Mesenchymal stem cell (in vitro differentiated cells and primary cell): ENCODE results near the gene SMARCA4. TPM values are rescaled to one million over a fixed set of nuclear protein-coding genes. Genes with fewer than 3 reads are reported as not detected.

Source experiments
- DNase-seq: peaks from one replicate; pipeline ENCODE4 v3.0.0-alpha.2; 2013
- H2AFZ ChIP-seq: one replicate; pipeline ENCODE4 v1.6.1; 2013; ENCODE audit warnings: low read depth, mild to moderate bottlenecking, control low read depth, inconsistent platforms, low read length, moderate library complexity
- H2AK5ac ChIP-seq: 2 replicates; pipeline ENCODE4 v1.6.1; 2013; ENCODE audit warnings: low read length, moderate library complexity, mild to moderate bottlenecking, inconsistent platforms; ENCODE audit not compliant: severe bottlenecking
- H2BK120ac ChIP-seq: one replicate; pipeline ENCODE4 v1.6.1; 2013; ENCODE audit warnings: low read depth, mild to moderate bottlenecking, inconsistent platforms, low read length, moderate library complexity
- H2BK12ac ChIP-seq, 2 experiments: one replicate each; pipeline ENCODE4 v1.6.1; 2013; ENCODE audit warnings: inconsistent platforms in 2 of 2, low read length in 2 of 2, mild to moderate bottlenecking in 2 of 2, moderate library complexity in 2 of 2, control low read depth in 1 of 2
- H2BK15ac ChIP-seq: one replicate; pipeline ENCODE4 v1.6.1; 2013; ENCODE audit warnings: mild to moderate bottlenecking, low read depth, inconsistent platforms; ENCODE audit not compliant: poor library complexity, severe bottlenecking
- H2BK5ac ChIP-seq: 2 replicates; pipeline ENCODE4 v1.6.1; 2013; ENCODE audit warnings: low read depth, mild to moderate bottlenecking, low read length, control low read depth, inconsistent platforms; ENCODE audit not compliant: poor library complexity, severe bottlenecking
- H3K14ac ChIP-seq, 2 experiments: one replicate each; pipeline ENCODE4 v1.6.1; 2013; ENCODE audit warnings: inconsistent platforms in 2 of 2, low read length in 2 of 2, control low read depth in 1 of 2, mild to moderate bottlenecking in 1 of 2, moderate library complexity in 1 of 2
- H3K18ac ChIP-seq, 2 experiments: one replicate each; pipeline ENCODE4 v1.6.1; 2013; ENCODE audit warnings: inconsistent platforms in 2 of 2, low read length in 2 of 2, control low read depth in 1 of 2, low read depth in 1 of 2, mild to moderate bottlenecking in 1 of 2
- H3K23ac ChIP-seq, 2 experiments: one replicate each; pipeline ENCODE4 v1.6.1; 2013; ENCODE audit warnings: inconsistent platforms in 2 of 2, low read length in 2 of 2, mild to moderate bottlenecking in 2 of 2, moderate library complexity in 2 of 2, control low read depth in 1 of 2
- H3K27ac ChIP-seq: 2 replicates; pipeline ENCODE4 v1.5.1; 2013; ENCODE audit warnings: mild to moderate bottlenecking, moderate library complexity, low read length, control low read depth, inconsistent platforms; ENCODE audit not compliant: poor library complexity, severe bottlenecking
- H3K27me3 ChIP-seq, 2 experiments: 2 replicates each; pipeline versions ENCODE4 v1.6.1 to v1.7.0; 2013; ENCODE audit warnings: low read length in 2 of 2, mild to moderate bottlenecking in 2 of 2, moderate library complexity in 2 of 2, control low read depth in 1 of 2, inconsistent platforms in 1 of 2; ENCODE audit not compliant: control insufficient read depth in 1 of 2, insufficient read depth in 1 of 2
- H3K36me3 ChIP-seq, 2 experiments: 2 replicates each; pipeline versions ENCODE4 v1.6.1 to v1.7.0; 2013; ENCODE audit warnings: low read length in 2 of 2, control low read depth in 1 of 2, inconsistent platforms in 1 of 2, low read depth in 1 of 2, mild to moderate bottlenecking in 1 of 2; ENCODE audit not compliant: insufficient read depth in 2 of 2, control insufficient read depth in 1 of 2
- H3K4ac ChIP-seq, 2 experiments: one replicate each; pipeline ENCODE4 v1.6.1; 2013; ENCODE audit warnings: inconsistent platforms in 2 of 2, low read length in 2 of 2, mild to moderate bottlenecking in 2 of 2, moderate library complexity in 2 of 2, control low read depth in 1 of 2, low read depth in 1 of 2
- H3K4me1 ChIP-seq: 2 replicates; pipeline ENCODE4 v1.6.1; 2013; ENCODE audit warnings: low read depth, low read length, control low read depth; ENCODE audit not compliant: control insufficient read depth, insufficient read depth
- H3K4me2 ChIP-seq: 2 replicates; pipeline ENCODE4 v1.6.1; 2013; ENCODE audit warnings: low read length, mild to moderate bottlenecking, inconsistent platforms; ENCODE audit not compliant: poor library complexity, severe bottlenecking
- H3K4me3 ChIP-seq, 2 experiments: 2 replicates each; pipeline versions ENCODE4 v1.5.1 to v1.7.0; 2013; ENCODE audit warnings: low read length in 2 of 2, mild to moderate bottlenecking in 2 of 2, control low read depth in 1 of 2, low read depth in 1 of 2; ENCODE audit not compliant: insufficient read depth in 1 of 2
- H3K79me1 ChIP-seq: replicated peaks from 2 replicates; pipeline ENCODE4 v1.6.1; 2013; ENCODE audit warnings: mild to moderate bottlenecking, control low read depth, low read length, inconsistent platforms; ENCODE audit not compliant: poor library complexity, severe bottlenecking
- H3K9ac ChIP-seq: 2 replicates; pipeline ENCODE4 v1.7.0; 2013; ENCODE audit warnings: mild to moderate bottlenecking, low read length, moderate library complexity
- H3K9me3 ChIP-seq: 2 replicates; pipeline ENCODE4 v1.7.0; 2013; ENCODE audit warnings: mild to moderate bottlenecking, low read length; ENCODE audit not compliant: control insufficient read depth
- H4K8ac ChIP-seq: one replicate; pipeline ENCODE4 v1.6.1; 2013; ENCODE audit warnings: inconsistent platforms, mild to moderate bottlenecking, low read length, moderate library complexity
- H4K91ac ChIP-seq: one replicate; pipeline ENCODE4 v1.6.1; 2013; ENCODE audit warnings: mild to moderate bottlenecking, low read length, inconsistent platforms
- WGBS: methylation state at CpG from one replicate; pipeline ENCODE4 v1.1.7; 2013; ENCODE audit warnings: mixed read lengths; 5-methylcytosine and 5-hydroxymethylcytosine counted together
- polyA plus RNA-seq, 2 experiments: library from polyadenylated mRNA; stranded (reverse); fragments of 200-250 nt; gene quantifications; one replicate each; pipeline ENCODE4 v1.2.3, GENCODE V29; 2013

SMARCA4 gene
- 67.2 TPM for polyA plus RNA-seq (2013, experiment 1 of 2)
- 66.6 TPM for polyA plus RNA-seq (2013, experiment 2 of 2)

DNA sequence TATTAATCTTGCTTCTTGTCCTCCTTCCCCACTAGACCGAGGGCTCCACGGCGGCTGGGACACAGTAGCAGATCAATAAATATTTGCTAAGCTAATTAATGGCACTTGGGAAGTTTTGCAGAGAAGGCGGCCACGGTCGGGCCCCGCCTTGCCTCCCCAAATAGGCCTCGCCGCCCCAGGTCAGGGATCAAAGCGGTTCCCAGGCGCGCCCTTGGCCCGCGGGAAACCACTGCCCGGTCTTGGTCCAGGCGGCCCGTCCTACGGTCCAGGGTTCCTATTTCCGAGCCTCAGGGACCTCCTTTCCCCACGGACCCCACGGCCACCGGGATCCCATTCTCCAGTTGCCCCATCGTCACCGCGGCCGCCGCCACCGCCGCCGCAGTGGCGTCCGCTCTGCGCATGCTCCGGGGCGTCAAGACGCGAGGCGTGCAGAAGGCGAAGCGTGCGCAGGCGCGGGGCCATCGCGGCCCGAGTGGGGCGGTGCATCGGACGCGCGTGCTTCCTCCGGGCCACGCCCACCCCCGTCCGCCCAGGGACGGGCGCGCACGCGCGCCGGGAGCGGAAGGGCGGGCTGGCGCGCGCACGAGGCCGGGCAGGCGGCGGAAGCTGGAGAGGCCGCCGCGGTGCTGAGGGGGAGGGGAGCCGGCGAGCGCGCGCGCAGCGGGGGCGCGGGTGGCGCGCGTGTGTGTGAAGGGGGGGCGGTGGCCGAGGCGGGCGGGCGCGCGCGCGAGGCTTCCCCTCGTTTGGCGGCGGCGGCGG, at the start of gene SMARCA4:
SMARCA4 (plus strand) TSS at position 717 of the 759 bp plus-strand sequence. CDS start 23,122 bp downstream, outside the sequence.
- Histone ChIP-seq H3K18ac (peak within 1 kb of the TSS; percentile 88 to 97), H2AFZ (peak within 1 kb of the TSS; percentile 67), H2AK5ac (peak within 1 kb of the TSS; percentile 53), H3K9me3 (no peaks in the 10 kb centered on the region), H3K23ac (no peak within 1 kb of the TSS), H2BK120ac (peak within 1 kb of the TSS; percentile 88), H3K4ac (peak within 1 kb of the TSS; percentile 90 to 93), H3K27me3 (no peaks in the 10 kb centered on the region), H3K4me1 (peaks cover 16% of the 10 kb centered on the region), H3K36me3 (peaks cover 0 to 9% of the 10 kb centered on the region in 2 experiments), H2BK12ac (no peak within 1 kb of the TSS), H3K27ac (peak within 1 kb of the TSS; percentile 65), H4K91ac (peak within 1 kb of the TSS; percentile 93), H2BK5ac (peak within 1 kb of the TSS; percentile 48), H3K4me2 (peak within 1 kb of the TSS; percentile 91), H2BK15ac (peak within 1 kb of the TSS; percentile 81), H3K14ac (peak within 1 kb of the TSS; percentile 45 to 85), H3K9ac (peak within 1 kb of the TSS; percentile 99), H4K8ac (peak within 1 kb of the TSS; percentile 89), H3K4me3 (peak within 1 kb of the TSS; percentile 91 to 99), H3K79me1 (no peaks in the 10 kb centered on the region)
- DNase-seq: peak; percentile 94
- WGBS: under 1% methylated on average over 49 of the region's 100 CpGs

DNA sequence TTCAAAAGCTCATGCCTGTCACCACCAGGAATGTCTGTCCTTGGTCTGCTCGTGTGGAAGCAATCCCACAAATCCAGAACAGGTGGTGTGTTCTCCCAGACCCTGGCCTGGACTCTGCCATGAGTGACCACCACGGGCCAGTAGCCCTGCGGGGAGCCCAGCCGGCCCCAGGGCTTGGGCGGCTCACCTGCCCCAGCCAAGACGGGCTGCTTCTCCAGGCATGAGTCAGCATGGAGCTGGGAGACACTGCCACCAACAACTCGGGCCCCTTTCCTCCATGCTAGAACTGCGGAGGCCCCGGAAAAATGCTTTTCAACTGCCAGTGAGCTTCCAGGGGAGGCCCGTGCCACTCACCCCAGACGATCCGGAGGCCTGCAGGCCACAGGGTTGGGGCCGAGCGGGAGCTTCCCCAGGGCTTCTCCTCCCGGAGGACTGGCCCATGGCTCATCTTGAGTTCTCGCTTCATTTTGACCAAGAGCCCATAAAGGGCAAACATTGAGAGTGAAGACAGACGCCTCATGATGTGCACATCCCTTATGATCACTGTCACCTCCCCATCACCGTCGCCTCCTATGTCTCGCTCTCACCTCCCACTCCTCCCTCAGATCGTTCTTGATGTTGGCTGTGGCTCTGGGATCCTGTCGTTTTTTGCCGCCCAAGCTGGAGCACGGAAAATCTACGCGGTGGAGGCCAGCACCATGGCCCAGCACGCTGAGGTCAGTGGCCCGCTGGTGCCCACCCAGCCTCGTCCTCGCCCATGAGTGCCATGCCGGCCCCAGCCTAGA, 49.1 kb upstream of the SMARCA4 start:
- Histone ChIP-seq H3K36me3 (peaks cover 63 to 76% of the 10 kb centered on the region in 2 experiments), H3K27ac (no peak overlapping the region), H2BK15ac (no peak overlapping the region), H3K4ac (no peak overlapping the region), H2AK5ac (no peak overlapping the region), H2AFZ (no peak overlapping the region), H2BK120ac (no peak overlapping the region), H4K8ac (no peak overlapping the region), H3K4me1 (peaks cover 33% of the 10 kb centered on the region), H2BK12ac (no peak overlapping the region), H3K79me1 (peaks cover 16% of the 10 kb centered on the region), H3K14ac (no peak overlapping the region), H3K9me3 (no peaks in the 10 kb centered on the region), H3K23ac (no peak overlapping the region), H4K91ac (no peak overlapping the region), H3K4me2 (no peak overlapping the region), H3K18ac (no peak overlapping the region), H2BK5ac (peak overlapping the region; percentile 14), H3K27me3 (no peaks in the 10 kb centered on the region), H3K9ac (no peak overlapping the region), H3K4me3 (no peak overlapping the region)
- 94% methylated on average over 31 of the region's 31 CpGs for WGBS
- no peak for DNase-seq

DNA sequence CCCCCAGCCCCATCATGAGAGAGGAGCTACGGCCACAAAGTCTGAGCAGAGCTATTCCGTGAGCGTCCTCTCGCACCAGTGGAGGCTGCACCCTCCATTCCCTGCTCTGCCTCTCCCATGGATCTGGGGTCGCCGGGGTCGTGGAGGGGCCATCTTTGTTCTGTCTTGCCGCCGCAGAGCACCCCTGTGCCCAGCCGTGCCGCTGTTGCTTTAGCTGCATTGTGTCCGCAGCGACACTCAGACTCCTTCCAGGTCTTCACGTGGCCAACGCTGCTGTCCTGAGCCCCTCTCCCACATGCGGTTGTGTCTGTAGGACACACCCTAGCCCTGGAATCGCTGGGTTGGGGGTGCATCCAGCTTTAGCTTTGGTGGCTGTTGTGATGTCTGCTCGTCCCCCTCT, 48.2 kb upstream of the SMARCA4 start:
- Histone ChIP-seq H3K9ac (no peak overlapping the region), H3K27ac (no peak overlapping the region), H3K4ac (no peak overlapping the region), H2AK5ac (no peak overlapping the region), H3K27me3 (no peaks in the 10 kb centered on the region), H3K4me3 (no peak overlapping the region), H4K8ac (no peak overlapping the region), H3K9me3 (no peaks in the 10 kb centered on the region), H3K14ac (no peak overlapping the region), H2BK12ac (no peak overlapping the region), H2BK120ac (no peak overlapping the region), H4K91ac (peak overlapping the region; percentile 2), H2AFZ (no peak overlapping the region), H2BK15ac (no peak overlapping the region), H3K4me2 (no peak overlapping the region), H3K18ac (no peak overlapping the region), H3K36me3 (peaks cover 60 to 73% of the 10 kb centered on the region in 2 experiments), H2BK5ac (no peak overlapping the region), H3K4me1 (peaks cover 29% of the 10 kb centered on the region), H3K79me1 (peaks cover 16% of the 10 kb centered on the region), H3K23ac (no peak overlapping the region)
- DNase-seq: no peak
- WGBS: 98% methylated on average over 18 of the region's 18 CpGs
